H9 (cell line): Measurements from ENCODE around the gene SEC22A. TPM values are rescaled to one million over a fixed set of nuclear protein-coding genes. Genes with fewer than 3 reads are reported as not detected.

ENCODE experiments used
- DNase-seq: peaks from one replicate; pipeline ENCODE4 v3.0.0-alpha.2; 2017
- H2AFZ ChIP-seq: one replicate; pipeline ENCODE4 v1.6.1; 2013; ENCODE audit warnings: mild to moderate bottlenecking, low read length, control low read depth, moderate library complexity
- H2AK5ac ChIP-seq: 2 replicates; pipeline ENCODE4 v1.6.1; 2013; ENCODE audit warnings: low read length, control low read depth, mixed read lengths; ENCODE audit not compliant: insufficient read length
- H2BK120ac ChIP-seq: one replicate; pipeline ENCODE4 v1.6.1; 2013; ENCODE audit warnings: low read depth, mild to moderate bottlenecking, low read length, control low read depth, inconsistent platforms; ENCODE audit not compliant: poor library complexity, severe bottlenecking
- H2BK12ac ChIP-seq: 2 replicates; pipeline ENCODE4 v1.6.1; 2013; ENCODE audit warnings: low read length, control low read depth, mixed read lengths, low read depth; ENCODE audit not compliant: insufficient read length
- H2BK15ac ChIP-seq: 2 replicates; pipeline ENCODE4 v1.6.1; 2013; ENCODE audit warnings: low read depth, low read length, control low read depth
- H2BK20ac ChIP-seq: one replicate; pipeline ENCODE4 v1.6.1; 2013; ENCODE audit warnings: low read depth, mild to moderate bottlenecking, low read length, control low read depth, inconsistent platforms; ENCODE audit not compliant: poor library complexity, severe bottlenecking
- H2BK5ac ChIP-seq: 2 replicates; pipeline ENCODE4 v1.6.1; 2013; ENCODE audit warnings: low read length, control low read depth, mixed read lengths; ENCODE audit not compliant: insufficient read length
- H3K14ac ChIP-seq: 2 replicates; pipeline ENCODE4 v1.6.1; 2013; ENCODE audit warnings: low read length, control low read depth; ENCODE audit not compliant: insufficient read depth
- H3K18ac ChIP-seq: 2 replicates; pipeline ENCODE4 v1.6.1; 2013; ENCODE audit warnings: low read depth, mild to moderate bottlenecking, mixed read lengths, low read length, control low read depth; ENCODE audit not compliant: insufficient read length
- H3K23ac ChIP-seq: 2 replicates; pipeline ENCODE4 v1.6.1; 2013; ENCODE audit warnings: low read length, control low read depth, mixed read lengths, low read depth; ENCODE audit not compliant: insufficient read length
- H3K23me2 ChIP-seq: 2 replicates; pipeline ENCODE4 v1.6.1; 2013; ENCODE audit warnings: low read depth, mild to moderate bottlenecking, mixed read lengths, low read length, control low read depth; ENCODE audit not compliant: insufficient read length, poor library complexity, severe bottlenecking
- H3K27ac ChIP-seq: 2 replicates; pipeline ENCODE4 v1.5.1; 2013; ENCODE audit warnings: low read length, control low read depth, mixed read lengths, low read depth; ENCODE audit not compliant: insufficient read length
- H3K27me3 ChIP-seq: 2 replicates; pipeline ENCODE4 v1.6.1; 2013; ENCODE audit warnings: low read length, control low read depth, inconsistent platforms; ENCODE audit not compliant: insufficient read depth
- H3K4ac ChIP-seq: 2 replicates; pipeline ENCODE4 v1.6.1; 2013; ENCODE audit warnings: low read depth, mild to moderate bottlenecking, control low read depth, inconsistent platforms, low read length, moderate library complexity
- H3K4me1 ChIP-seq: 2 replicates; pipeline ENCODE4 v1.6.1; 2013; ENCODE audit warnings: low read length, control low read depth, inconsistent platforms; ENCODE audit not compliant: insufficient read depth
- H3K4me2 ChIP-seq: 2 replicates; pipeline ENCODE4 v1.6.1; 2013; ENCODE audit warnings: low read length, control low read depth, mixed read lengths; ENCODE audit not compliant: insufficient read length, insufficient read depth
- H3K56ac ChIP-seq: 2 replicates; pipeline ENCODE4 v1.6.1; 2013; ENCODE audit warnings: low read depth, mild to moderate bottlenecking, mixed read lengths, low read length, control low read depth; ENCODE audit not compliant: insufficient read length
- H3K79me1 ChIP-seq: 2 replicates; pipeline ENCODE4 v1.6.1; 2013; ENCODE audit warnings: low read depth, mild to moderate bottlenecking, moderate library complexity, low read length, control low read depth, inconsistent platforms; ENCODE audit not compliant: insufficient read depth, poor library complexity, severe bottlenecking
- H3K79me2 ChIP-seq: 2 replicates; pipeline ENCODE4 v1.6.1; 2013; ENCODE audit warnings: low read length, control low read depth, inconsistent platforms; ENCODE audit not compliant: insufficient read depth
- H3K9ac ChIP-seq: 2 replicates; pipeline ENCODE4 v1.6.1; 2013; ENCODE audit warnings: low read length, control low read depth, mixed read lengths; ENCODE audit not compliant: insufficient read length; ENCODE audit errors: extremely low read depth
- H3K9me3 ChIP-seq: one replicate; pipeline ENCODE4 v1.6.1; 2013; ENCODE audit warnings: low read depth, low read length, inconsistent platforms; ENCODE audit not compliant: control insufficient read depth
- H3T11ph ChIP-seq: one replicate; pipeline ENCODE4 v1.6.1; 2013; ENCODE audit warnings: mild to moderate bottlenecking, low read length, control low read depth, inconsistent platforms
- H4K20me1 ChIP-seq: one replicate; pipeline ENCODE4 v1.6.1; 2013; ENCODE audit not compliant: control insufficient read depth, insufficient read length, insufficient read depth
- H4K5ac ChIP-seq: 2 replicates; pipeline ENCODE4 v1.6.1; 2013; ENCODE audit warnings: low read depth, mild to moderate bottlenecking, mixed read lengths, low read length, control low read depth; ENCODE audit not compliant: insufficient read length
- H4K8ac ChIP-seq: replicated peaks from 2 replicates; pipeline ENCODE4 v1.6.1; 2013; ENCODE audit warnings: low read length, control low read depth, mixed read lengths, low read depth; ENCODE audit not compliant: insufficient read length
- H4K91ac ChIP-seq: 2 replicates; pipeline ENCODE4 v1.6.1; 2013; ENCODE audit warnings: low read depth, mild to moderate bottlenecking, moderate library complexity, mixed read lengths, low read length, control low read depth; ENCODE audit not compliant: insufficient read length
- H3K27ac Mint-ChIP-seq, 3 experiments: 2 replicates in 2 of 3; 3 replicates in 1 of 3; pipeline ENCODE4 v1.8.0; 2020 to 2021; ENCODE audit warnings: mixed read lengths in 3 of 3, mild to moderate bottlenecking in 1 of 3, moderate library complexity in 1 of 3
- H3K27me3 Mint-ChIP-seq: 2 replicates; pipeline ENCODE4 v1.8.0; 2021; ENCODE audit warnings: low read depth, mild to moderate bottlenecking, moderate library complexity, mixed read lengths
- H3K36me3 Mint-ChIP-seq, 3 experiments: 2 replicates in 2 of 3; 3 replicates in 1 of 3; pipeline ENCODE4 v1.8.0; 2020 to 2021; ENCODE audit warnings: low read depth in 3 of 3, mixed read lengths in 3 of 3; ENCODE audit not compliant: insufficient read depth in 1 of 3
- H3K4me1 Mint-ChIP-seq, 2 experiments: 2 replicates each; pipeline ENCODE4 v1.8.0; 2020; ENCODE audit warnings: mixed read lengths in 2 of 2
- H3K4me3 Mint-ChIP-seq, 2 experiments: 2 replicates in 1 of 2; 3 replicates in 1 of 2; pipeline ENCODE4 v1.8.0; 2020 to 2021; ENCODE audit warnings: mild to moderate bottlenecking in 2 of 2, mixed read lengths in 2 of 2, moderate library complexity in 1 of 2
- H3K9me3 Mint-ChIP-seq, 2 experiments: 2 replicates in 1 of 2; 3 replicates in 1 of 2; pipeline ENCODE4 v1.8.0; 2020; ENCODE audit warnings: mild to moderate bottlenecking in 2 of 2, mixed read lengths in 2 of 2, moderate library complexity in 1 of 2
- WGBS: extraction: QIAGEN DNeasy Blood & Tissue Kit; methylation state at CpG from one replicate; pipeline ENCODE4 v1.1.7; 2013; ENCODE audit warnings: missing lambda C conversion rate, low lambda C conversion rate, mixed read lengths; ENCODE audit not compliant: insufficient read length; ENCODE audit errors: extremely low coverage; 5-methylcytosine and 5-hydroxymethylcytosine counted together
- total RNA-seq: library from RNA; stranded (reverse); gene quantifications from 2 replicates; pipeline ENCODE4 v1.2.1, GENCODE V29; 2021
- TF ChIP-seq, protein P1 (sequence below): fragments of 200-600 bp; sonication (generic); conservative IDR thresholded peaks from 3 replicates; pipeline ENCODE4 v1.8.0; 2021; ENCODE audit warnings: antibody characterized with exemption, mild to moderate bottlenecking

SEC22A gene
- total RNA-seq, 1 experiment from 2014 or later = 9.9 TPM

DNA sequence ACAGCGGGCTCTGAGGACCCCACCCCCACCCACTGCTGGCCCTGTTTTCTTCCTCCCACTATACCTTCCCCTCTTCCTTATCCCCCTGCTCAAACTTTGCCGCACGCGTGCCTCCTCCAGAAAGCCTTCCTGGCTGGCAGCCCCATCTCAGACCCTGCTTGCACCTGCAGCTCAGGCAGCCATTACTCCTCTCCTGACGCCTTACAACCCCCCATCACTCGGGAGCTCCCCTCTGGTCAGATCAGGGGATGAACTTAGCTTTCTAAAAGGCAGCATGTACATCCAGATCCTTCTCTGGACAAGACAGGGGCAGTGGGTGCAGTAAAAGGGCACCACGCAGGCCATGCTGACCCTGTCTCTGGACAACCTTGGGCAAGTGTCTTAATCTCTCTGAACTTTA lies 94.5 kb downstream of the SEC22A start:
- Histone ChIP-seq H3K18ac (no peak overlapping the region), H2AK5ac (no peak overlapping the region), H3K27ac (no peak overlapping the region), H2BK120ac (no peak overlapping the region), H3K4ac (no peak overlapping the region), H2BK5ac (no peak overlapping the region), H4K20me1 (peaks cover 2% of the 10 kb centered on the region), H3K9ac (no peak overlapping the region), H3K4me1 (no peaks in the 10 kb centered on the region), H2BK12ac (no peak overlapping the region), H2BK20ac (no peak overlapping the region), H2AFZ (no peak overlapping the region), H4K8ac (no peak overlapping the region), H3K9me3 (no peaks in the 10 kb centered on the region), H4K5ac (no peak overlapping the region), H3K4me2 (no peak overlapping the region), H2BK15ac (no peak overlapping the region), H3T11ph (no peak overlapping the region), H4K91ac (no peak overlapping the region), H3K79me2 (no peaks in the 10 kb centered on the region), H3K23ac (no peak overlapping the region), H3K56ac (no peak overlapping the region), H3K79me1 (no peaks in the 10 kb centered on the region), H3K14ac (no peak overlapping the region), H3K23me2 (no peaks in the 10 kb centered on the region), H3K27me3 (no peaks in the 10 kb centered on the region)
- Mint-ChIP-seq H3K27me3 (no peaks in the 10 kb centered on the region), H3K4me1 (peaks cover 0 to 5% of the 10 kb centered on the region in 2 experiments; a peak in 1 of 4 replicates), H3K27ac (peak overlapping the region in 1 of 3 experiments; percentile 79; a peak in 2 of 7 replicates), H3K4me3 (no peak overlapping the region), H3K36me3 (peaks cover 14 to 28% (median 15%) of the 10 kb centered on the region in 3 experiments; a peak in 6 of 7 replicates), H3K9me3 (no peaks in the 10 kb centered on the region; a peak in 1 of 5 replicates)
- DNase-seq = no peak
- TF ChIP-seq, protein P1, sequence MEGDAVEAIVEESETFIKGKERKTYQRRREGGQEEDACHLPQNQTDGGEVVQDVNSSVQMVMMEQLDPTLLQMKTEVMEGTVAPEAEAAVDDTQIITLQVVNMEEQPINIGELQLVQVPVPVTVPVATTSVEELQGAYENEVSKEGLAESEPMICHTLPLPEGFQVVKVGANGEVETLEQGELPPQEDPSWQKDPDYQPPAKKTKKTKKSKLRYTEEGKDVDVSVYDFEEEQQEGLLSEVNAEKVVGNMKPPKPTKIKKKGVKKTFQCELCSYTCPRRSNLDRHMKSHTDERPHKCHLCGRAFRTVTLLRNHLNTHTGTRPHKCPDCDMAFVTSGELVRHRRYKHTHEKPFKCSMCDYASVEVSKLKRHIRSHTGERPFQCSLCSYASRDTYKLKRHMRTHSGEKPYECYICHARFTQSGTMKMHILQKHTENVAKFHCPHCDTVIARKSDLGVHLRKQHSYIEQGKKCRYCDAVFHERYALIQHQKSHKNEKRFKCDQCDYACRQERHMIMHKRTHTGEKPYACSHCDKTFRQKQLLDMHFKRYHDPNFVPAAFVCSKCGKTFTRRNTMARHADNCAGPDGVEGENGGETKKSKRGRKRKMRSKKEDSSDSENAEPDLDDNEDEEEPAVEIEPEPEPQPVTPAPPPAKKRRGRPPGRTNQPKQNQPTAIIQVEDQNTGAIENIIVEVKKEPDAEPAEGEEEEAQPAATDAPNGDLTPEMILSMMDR = no peak
- WGBS = no CpG with 5 or more reads among the region's 7 CpGs
